Suprapubic skin (tissue), 3 donors: Measurements from ENCODE around the gene GJC2.

Source experiments
- POLR2AphosphoS5 ChIP-seq, 3 donors: sonication (generic); formaldehyde crosslinking; IDR thresholded peaks; one replicate each; pipeline ENCODE4 v1.6.1; 2017; ENCODE audit warnings: antibody characterized with exemption in 3 of 3
- TF ChIP-seq, protein P1 (sequence below), 2 donors: fragments of 200-600 bp in 1 of 2; fragments of 450-650 bp in 1 of 2; sonication (generic) in 1 of 2; IDR thresholded peaks; one replicate each; pipeline ENCODE4 v1.5.1; 2016 to 2019; ENCODE audit warnings: antibody characterized with exemption in 2 of 2, mild to moderate bottlenecking in 1 of 2, moderate library complexity in 1 of 2

DNA sequence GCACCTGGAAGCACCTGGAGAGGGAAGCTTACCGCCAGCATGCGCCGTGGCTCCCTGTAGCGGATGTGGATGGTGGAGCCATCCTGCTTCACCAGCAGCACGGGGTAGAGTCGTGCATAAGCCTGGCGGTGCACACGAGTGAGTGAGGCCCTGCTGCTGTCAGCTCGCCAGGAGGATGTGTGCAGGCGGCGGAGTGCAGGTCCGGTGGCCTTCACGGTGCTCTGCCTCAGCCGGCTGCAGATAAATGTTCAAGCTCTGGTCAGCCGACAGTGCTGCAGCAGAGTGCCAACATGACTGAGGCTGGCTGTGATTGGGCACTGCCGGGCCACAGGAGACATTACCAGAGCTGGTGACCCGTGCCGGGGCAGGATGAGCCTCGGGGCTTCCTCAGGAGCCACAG is 42.1 kb upstream of the GJC2 start:
- TF ChIP-seq, protein P1, sequence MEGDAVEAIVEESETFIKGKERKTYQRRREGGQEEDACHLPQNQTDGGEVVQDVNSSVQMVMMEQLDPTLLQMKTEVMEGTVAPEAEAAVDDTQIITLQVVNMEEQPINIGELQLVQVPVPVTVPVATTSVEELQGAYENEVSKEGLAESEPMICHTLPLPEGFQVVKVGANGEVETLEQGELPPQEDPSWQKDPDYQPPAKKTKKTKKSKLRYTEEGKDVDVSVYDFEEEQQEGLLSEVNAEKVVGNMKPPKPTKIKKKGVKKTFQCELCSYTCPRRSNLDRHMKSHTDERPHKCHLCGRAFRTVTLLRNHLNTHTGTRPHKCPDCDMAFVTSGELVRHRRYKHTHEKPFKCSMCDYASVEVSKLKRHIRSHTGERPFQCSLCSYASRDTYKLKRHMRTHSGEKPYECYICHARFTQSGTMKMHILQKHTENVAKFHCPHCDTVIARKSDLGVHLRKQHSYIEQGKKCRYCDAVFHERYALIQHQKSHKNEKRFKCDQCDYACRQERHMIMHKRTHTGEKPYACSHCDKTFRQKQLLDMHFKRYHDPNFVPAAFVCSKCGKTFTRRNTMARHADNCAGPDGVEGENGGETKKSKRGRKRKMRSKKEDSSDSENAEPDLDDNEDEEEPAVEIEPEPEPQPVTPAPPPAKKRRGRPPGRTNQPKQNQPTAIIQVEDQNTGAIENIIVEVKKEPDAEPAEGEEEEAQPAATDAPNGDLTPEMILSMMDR (IDR thresholded peaks at IDR 0.05) = no peak
- no peak for TF ChIP-seq POLR2AphosphoS5 (IDR thresholded peaks at IDR 0.05)
